ENCODE results near the gene GPR132.

DNA sequence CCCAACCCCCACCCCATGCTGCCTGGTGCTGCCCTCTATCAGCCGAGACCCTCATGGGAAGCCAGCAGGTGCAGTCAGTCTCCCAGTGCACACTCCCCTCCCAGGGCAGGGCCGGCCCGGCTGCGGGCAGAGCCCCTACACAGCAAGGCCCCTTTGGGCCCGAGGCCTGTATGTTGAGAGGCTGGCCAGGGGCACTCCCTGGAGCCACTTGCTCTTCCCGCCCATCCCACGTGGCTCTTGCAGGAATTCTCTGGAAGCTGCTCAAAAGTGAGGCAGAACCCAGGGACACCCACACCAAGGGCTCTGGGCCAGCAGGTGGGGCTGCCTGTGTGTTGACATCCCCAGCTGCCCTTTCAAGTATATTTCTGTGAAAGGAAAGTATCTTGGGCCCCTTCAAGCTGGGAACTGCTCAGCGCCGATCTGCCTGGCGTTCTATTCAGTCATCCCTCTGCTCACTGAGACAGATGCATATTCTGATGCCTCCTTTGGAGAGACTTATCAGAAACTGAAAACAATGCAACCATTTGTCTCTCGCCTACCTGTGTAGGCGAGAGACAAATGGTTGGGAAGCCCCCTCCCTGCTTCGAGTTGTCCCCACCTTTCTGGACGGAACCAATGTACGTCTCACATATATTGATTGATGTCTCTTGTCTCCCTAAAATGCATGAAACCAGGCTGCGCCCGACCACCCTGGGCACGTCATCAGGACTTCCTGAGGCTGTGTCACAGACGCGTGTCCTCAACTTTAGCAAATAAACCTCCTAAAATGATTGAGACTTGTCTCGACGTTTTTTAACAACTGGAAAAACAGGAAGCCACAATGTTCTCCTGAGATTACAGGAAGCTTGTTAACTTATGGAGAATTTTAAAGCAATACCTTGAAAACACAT is 6.0 kb downstream of the GPR132 start:
- TF ChIP-seq, protein P1, sequence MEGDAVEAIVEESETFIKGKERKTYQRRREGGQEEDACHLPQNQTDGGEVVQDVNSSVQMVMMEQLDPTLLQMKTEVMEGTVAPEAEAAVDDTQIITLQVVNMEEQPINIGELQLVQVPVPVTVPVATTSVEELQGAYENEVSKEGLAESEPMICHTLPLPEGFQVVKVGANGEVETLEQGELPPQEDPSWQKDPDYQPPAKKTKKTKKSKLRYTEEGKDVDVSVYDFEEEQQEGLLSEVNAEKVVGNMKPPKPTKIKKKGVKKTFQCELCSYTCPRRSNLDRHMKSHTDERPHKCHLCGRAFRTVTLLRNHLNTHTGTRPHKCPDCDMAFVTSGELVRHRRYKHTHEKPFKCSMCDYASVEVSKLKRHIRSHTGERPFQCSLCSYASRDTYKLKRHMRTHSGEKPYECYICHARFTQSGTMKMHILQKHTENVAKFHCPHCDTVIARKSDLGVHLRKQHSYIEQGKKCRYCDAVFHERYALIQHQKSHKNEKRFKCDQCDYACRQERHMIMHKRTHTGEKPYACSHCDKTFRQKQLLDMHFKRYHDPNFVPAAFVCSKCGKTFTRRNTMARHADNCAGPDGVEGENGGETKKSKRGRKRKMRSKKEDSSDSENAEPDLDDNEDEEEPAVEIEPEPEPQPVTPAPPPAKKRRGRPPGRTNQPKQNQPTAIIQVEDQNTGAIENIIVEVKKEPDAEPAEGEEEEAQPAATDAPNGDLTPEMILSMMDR (IDR thresholded peaks at IDR 0.05), result peak; percentile 16
- no peak for TF ChIP-seq EZH2 (IDR thresholded peaks at IDR 0.05; ENCODE audit: borderline replicate concordance, insufficient read depth, low read depth, low read length, poor library complexity, severe bottlenecking)
